ENCODE results near the gene ACY1. TPM values are rescaled to one million over a fixed set of nuclear protein-coding genes. Genes with fewer than 3 reads are reported as not detected.

The ACY1 gene
- total RNA-seq, 1 experiment from 2014 or later = 62.6 TPM

DNA sequence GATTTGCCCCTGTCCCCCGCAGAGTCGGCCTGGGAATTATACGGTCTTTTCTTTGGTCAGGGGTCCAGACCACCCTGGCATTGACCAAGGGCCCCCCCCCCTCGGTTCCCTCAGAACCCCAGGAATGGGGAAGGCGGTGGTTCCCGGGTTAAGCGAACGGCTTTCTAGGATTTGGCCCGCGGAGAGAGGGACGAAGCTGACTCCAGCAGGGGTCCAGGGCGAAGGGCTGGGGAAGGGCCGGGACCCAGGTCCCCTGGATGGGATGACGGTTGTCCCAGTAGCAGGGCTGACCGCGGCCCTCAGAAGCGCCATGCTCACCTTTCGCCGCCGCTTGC lies 41.9 kb upstream of the ACY1 start:
- Histone ChIP-seq H2AFZ (ENCODE audit: low read length) (no peak overlapping the region), H2BK5ac (ENCODE audit: insufficient read length, low read length) (no peak overlapping the region), H4K5ac (ENCODE audit: insufficient read length, low read depth, low read length) (no peak overlapping the region), H3K9ac (ENCODE audit: extremely low read depth, insufficient read length, low read length) (peak overlapping the region; percentile 65), H3K23me2 (ENCODE audit: insufficient read length, low read depth, low read length, poor library complexity, severe bottlenecking) (peaks cover 16% of the 10 kb centered on the region), H3K9me3 (ENCODE audit: control insufficient read depth, low read depth, low read length) (no peaks in the 10 kb centered on the region), H3K4ac (ENCODE audit: low read depth, low read length) (no peak overlapping the region), H3K79me1 (ENCODE audit: insufficient read depth, low read depth, low read length, poor library complexity, severe bottlenecking) (peaks cover 14% of the 10 kb centered on the region), H3K27me3 (ENCODE audit: insufficient read depth, low read length) (no peaks in the 10 kb centered on the region), H4K20me1 (ENCODE audit: control insufficient read depth, insufficient read depth, insufficient read length) (no peaks in the 10 kb centered on the region), H3T11ph (ENCODE audit: low read length) (no peak overlapping the region), H3K4me2 (ENCODE audit: insufficient read depth, insufficient read length, low read length) (peak overlapping the region; percentile 87), H3K79me2 (ENCODE audit: insufficient read depth, low read length) (peaks cover 10% of the 10 kb centered on the region), H3K23ac (ENCODE audit: insufficient read length, low read depth, low read length) (no peak overlapping the region), H3K4me1 (ENCODE audit: insufficient read depth, low read length) (0 out of 2 replicates have a peak, but pooled peaks cover 2% of the 10 kb centered on the region), H2BK120ac (ENCODE audit: low read depth, low read length, poor library complexity, severe bottlenecking) (no peak overlapping the region), H3K14ac (ENCODE audit: insufficient read depth, low read length) (no peak overlapping the region), H2BK15ac (ENCODE audit: low read depth, low read length) (no peak overlapping the region), H4K91ac (ENCODE audit: insufficient read length, low read depth, low read length) (no peak overlapping the region), H2BK12ac (ENCODE audit: insufficient read length, low read depth, low read length) (no peak overlapping the region), H3K27ac (ENCODE audit: insufficient read length, low read depth, low read length) (no peak overlapping the region), H2BK20ac (ENCODE audit: low read depth, low read length, poor library complexity, severe bottlenecking) (no peak overlapping the region), H4K8ac (replicated peaks; ENCODE audit: insufficient read length, low read depth, low read length) (no peak overlapping the region), H3K18ac (ENCODE audit: insufficient read length, low read depth, low read length) (no peak overlapping the region), H2AK5ac (ENCODE audit: insufficient read length, low read length) (no peak overlapping the region), H3K56ac (ENCODE audit: insufficient read length, low read depth, low read length) (no peak overlapping the region)
- peak overlapping the region; percentile 87 to 93 for H3K4me3 Mint-ChIP-seq
- peaks cover 17 to 18% of the 10 kb centered on the region in 2 experiments for H3K4me1 Mint-ChIP-seq
- peaks cover 38% of the 10 kb centered on the region for H3K27me3 Mint-ChIP-seq (ENCODE audit: low read depth)
- TF ChIP-seq CTCF (conservative IDR thresholded peaks at IDR 0.05) = no peak
- no CpG with 5 or more reads among the region's 20 CpGs for WGBS (ENCODE audit: extremely low coverage, insufficient read length, low lambda C conversion rate)
- H3K27ac Mint-ChIP-seq = peak overlapping the region in 2 of 3 experiments; percentile 17 to 19; a peak in 1 of 7 replicates
- no peak for DNase-seq
- H3K36me3 Mint-ChIP-seq (ENCODE audit: insufficient read depth in 1 of 3, low read depth in 3 of 3) = peaks cover 27 to 41% (median 38%) of the 10 kb centered on the region in 3 experiments; a peak in 6 of 7 replicates
- no peaks in the 10 kb centered on the region; a peak in 1 of 5 replicates for H3K9me3 Mint-ChIP-seq

Measured in H9 (cell line).